Epithelial cell of umbilical artery (primary cell): ENCODE data around the gene GPR179. TPM values are rescaled to one million over a fixed set of nuclear protein-coding genes. Genes with fewer than 3 reads are reported as not detected.

Source experiments
- total RNA-seq: library from RNA; depleted of rRNA; stranded (reverse); fragments of >200 nt; gene quantifications from 2 replicates; pipeline ENCODE4 v1.2.3, GENCODE V29; 2014

Gene GPR179
- not detected in 2 replicates for total RNA-seq

GRCh38 chr17:38343608-38344419 is at the start of gene GPR179:
GPR179 (minus strand) TSS chr17:38343956; CDS start chr17:38343789, 167 bp downstream.

GRCh38 chr17:38351412-38352222 is 7.9 kb upstream of the GPR179 start, which contains the start of gene SOCS7:
SOCS7 (plus strand) TSS chr17:38351844; CDS start chr17:38352053, 209 bp downstream.

DNA sequence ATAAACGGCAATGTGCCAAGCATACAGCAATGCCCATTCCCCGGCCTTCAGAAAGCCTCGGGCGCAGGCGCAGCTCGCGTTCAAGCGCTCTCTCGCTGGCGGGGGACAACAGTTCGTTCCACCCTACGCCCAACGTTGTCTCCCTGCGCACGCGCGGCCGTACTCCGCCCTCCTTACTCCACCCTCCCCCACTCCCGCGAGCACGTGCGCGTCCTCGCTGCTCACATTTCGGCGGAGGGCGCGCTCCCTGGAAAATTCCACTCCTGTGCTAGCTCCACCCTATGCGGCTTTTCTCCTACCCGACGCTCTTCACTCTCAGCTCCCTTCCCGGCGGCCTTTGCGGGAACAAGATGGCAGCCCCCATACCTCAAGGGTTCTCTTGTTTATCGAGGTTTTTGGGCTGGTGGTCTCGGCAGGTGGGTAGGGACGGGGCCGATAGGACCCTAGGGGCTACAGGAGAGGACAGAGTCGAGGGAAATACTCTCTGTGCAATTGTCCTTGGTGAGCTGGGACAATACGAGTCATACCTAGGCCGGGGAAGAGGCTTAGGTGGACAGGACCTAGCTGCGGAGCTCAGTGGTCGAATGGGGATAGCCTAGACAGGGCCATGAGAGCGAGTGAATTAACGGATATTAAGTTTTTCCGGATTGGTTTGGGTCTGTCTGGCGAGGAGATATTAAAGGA is 46.8 kb downstream of the GPR179 start, which contains the start of gene MRPL45:
MRPL45 (plus strand) TSS at position 335 of the 684 bp plus-strand sequence; CDS start at position 351, 16 bp downstream.

Other genes starting within 250 kb of the GPR179 start
- gene TBC1D3E, start 216.0 kb downstream of the GPR179 start, total RNA-seq = not detected in 2 replicates
- gene TBC1D3, start 151.4 kb downstream of the GPR179 start, total RNA-seq = not detected in 2 replicates
- gene MRPL45, start 46.8 kb downstream of the GPR179 start, total RNA-seq = 30.1 and 36.1 TPM in 2 replicates
- 7.6 and 7.8 TPM in 2 replicates for gene SOCS7, start 7.9 kb upstream of the GPR179 start, total RNA-seq
- 13.6 and 32.4 TPM in 2 replicates for gene ARHGAP23, start 84.5 kb upstream of the GPR179 start, total RNA-seq